ENCODE data around the gene OR10P1.

Gene OR10P1

GRCh38 chr12:55659486-55660385 is 23.0 kb downstream of the OR10P1 start:
- H3K9me3 Mint-ChIP-seq: no peaks in the 10 kb centered on the region
- peaks cover 13% of the 10 kb centered on the region for H3K27me3 Mint-ChIP-seq (ENCODE audit: low read depth)
- TF ChIP-seq CTCF (IDR thresholded peaks at IDR 0.05; ENCODE audit: unreplicated experiment in 3 of 3): peak; percentile 44 to 49 (median 48)
- H3K4me1 Mint-ChIP-seq: peaks cover 9% of the 10 kb centered on the region
- no peaks in the 10 kb centered on the region for H3K36me3 Mint-ChIP-seq (ENCODE audit: low read depth)
- peak overlapping the region; percentile 5 to 95 (median 77) for H3K27ac Mint-ChIP-seq
- no peak overlapping the region for H3K4me3 Mint-ChIP-seq

- H3K4me1 Mint-ChIP-seq: peaks cover 8% of the 10 kb centered on the region
- peaks cover 9% of the 10 kb centered on the region for H3K27me3 Mint-ChIP-seq (ENCODE audit: low read depth)
- no peaks in the 10 kb centered on the region for H3K9me3 Mint-ChIP-seq
- TF ChIP-seq CTCF (IDR thresholded peaks at IDR 0.05; ENCODE audit: unreplicated experiment in 3 of 3): no peak
- no peaks in the 10 kb centered on the region for H3K36me3 Mint-ChIP-seq (ENCODE audit: low read depth)
- no peak overlapping the region for H3K4me3 Mint-ChIP-seq
- H3K27ac Mint-ChIP-seq: no peak overlapping the region
Observed at GRCh38 chr12:55663391-55663790, 26.7 kb downstream of the OR10P1 start.

- Mint-ChIP-seq H3K9me3 (no peaks in the 10 kb centered on the region), H3K36me3 (ENCODE audit: low read depth) (no peaks in the 10 kb centered on the region), H3K27me3 (ENCODE audit: low read depth) (peaks cover 4% of the 10 kb centered on the region), H3K4me1 (no peaks in the 10 kb centered on the region), H3K4me3 (no peak overlapping the region), H3K27ac (no peak overlapping the region)
- no peak for TF ChIP-seq CTCF (IDR thresholded peaks at IDR 0.05; ENCODE audit: unreplicated experiment in 3 of 3)
Observed at GRCh38 chr12:55664826-55665225, 28.1 kb downstream of the OR10P1 start.

- TF ChIP-seq CTCF (IDR thresholded peaks at IDR 0.05; ENCODE audit: unreplicated experiment in 3 of 3): no peak
- no peak overlapping the region for H3K27ac Mint-ChIP-seq
- H3K4me3 Mint-ChIP-seq: no peak overlapping the region
- no peaks in the 10 kb centered on the region for H3K9me3 Mint-ChIP-seq
- H3K27me3 Mint-ChIP-seq (ENCODE audit: low read depth): peaks cover 4% of the 10 kb centered on the region
- H3K36me3 Mint-ChIP-seq (ENCODE audit: low read depth): no peaks in the 10 kb centered on the region
- no peaks in the 10 kb centered on the region for H3K4me1 Mint-ChIP-seq
Observed at GRCh38 chr12:55666508-55666907, 29.8 kb downstream of the OR10P1 start.

GRCh38 chr12:55670276-55670675 is 33.6 kb downstream of the OR10P1 start:
- TF ChIP-seq CTCF (IDR thresholded peaks at IDR 0.05; ENCODE audit: unreplicated experiment in 3 of 3): no peak
- Mint-ChIP-seq H3K36me3 (ENCODE audit: low read depth) (no peaks in the 10 kb centered on the region), H3K9me3 (no peaks in the 10 kb centered on the region), H3K4me3 (no peak overlapping the region), H3K27ac (no peak overlapping the region), H3K4me1 (no peaks in the 10 kb centered on the region), H3K27me3 (ENCODE audit: low read depth) (peaks cover 4% of the 10 kb centered on the region)

- Mint-ChIP-seq H3K4me3 (no peak overlapping the region), H3K9me3 (no peaks in the 10 kb centered on the region), H3K27me3 (ENCODE audit: low read depth) (no peaks in the 10 kb centered on the region), H3K36me3 (ENCODE audit: low read depth) (no peaks in the 10 kb centered on the region), H3K4me1 (no peaks in the 10 kb centered on the region), H3K27ac (no peak overlapping the region)
- TF ChIP-seq CTCF (IDR thresholded peaks at IDR 0.05; ENCODE audit: unreplicated experiment in 3 of 3): no peak
Observed at GRCh38 chr12:55671746-55672145, 35.1 kb downstream of the OR10P1 start.

All from nephron (organoid).